Subcutaneous adipose tissue (tissue), 4 donors: Measurements from ENCODE around the gene PDIK1L. TPM values are rescaled to one million over a fixed set of nuclear protein-coding genes. Genes with fewer than 3 reads are reported as not detected.

Source experiments
- CTCF ChIP-seq: fragments of 450-650 bp; IDR thresholded peaks from one replicate; pipeline ENCODE4 v1.5.1; 2016; ENCODE audit warnings: low read depth, mild to moderate bottlenecking, control low read depth, antibody characterized with exemption, moderate library complexity
- total RNA-seq, 4 donors: library from RNA; depleted of rRNA; stranded (reverse); fragments of >200 nt; gene quantifications; one replicate each; pipeline ENCODE4 v1.1.0, GENCODE V29; 2016

The PDIK1L gene
- total RNA-seq, 4 donors from 2014 or later, result 5.8 to 9.3 (median 8.3) TPM

DNA sequence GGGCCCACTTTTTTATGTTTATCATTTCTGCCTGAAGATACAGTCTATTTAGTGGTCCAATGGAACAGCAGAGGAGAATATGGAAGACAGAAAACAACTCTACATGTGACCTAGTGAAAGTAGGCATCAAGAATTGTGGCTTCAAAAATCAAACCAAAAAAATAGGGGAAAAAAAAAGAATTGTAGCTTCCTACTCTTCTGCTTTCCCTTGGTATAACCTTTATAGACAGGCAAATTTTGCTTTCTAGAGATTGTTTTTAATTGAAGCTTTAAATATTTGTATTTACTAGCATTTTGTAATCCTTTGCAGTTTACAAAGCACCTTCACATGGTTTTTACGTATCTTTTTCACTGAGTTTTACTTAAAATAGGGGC lies 14.3 kb downstream of the PDIK1L start:
- TF ChIP-seq CTCF, result no peak

GRCh38 chr1:26126321-26127084 lies 14.9 kb downstream of the PDIK1L start:
- no peak for TF ChIP-seq CTCF

GRCh38 chr1:26127235-26128163 lies 15.9 kb downstream of the PDIK1L start:
- no peak for TF ChIP-seq CTCF

DNA sequence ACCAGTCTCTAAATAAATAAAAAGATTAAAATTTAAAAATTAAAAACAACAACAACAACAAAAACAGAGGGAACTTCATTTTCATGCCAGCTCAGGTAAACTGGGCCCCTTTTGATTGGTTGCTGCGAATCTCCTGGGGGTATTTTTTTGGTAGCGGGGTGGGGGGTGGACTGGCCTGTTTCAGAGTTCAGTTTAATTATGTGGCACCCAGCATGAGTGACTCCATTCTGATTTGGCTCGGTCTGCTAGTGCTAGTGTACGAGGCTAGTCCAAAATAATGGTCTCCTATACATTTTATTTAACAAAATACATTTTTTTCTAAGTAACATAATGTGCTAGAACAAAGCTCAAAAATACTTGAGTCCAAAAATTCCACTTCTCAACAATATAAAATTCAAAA lies 18.2 kb downstream of the PDIK1L start:
- TF ChIP-seq CTCF, result no peak

GRCh38 chr1:26130695-26131094 lies 19.1 kb downstream of the PDIK1L start:
- no peak for TF ChIP-seq CTCF

GRCh38 chr1:26132128-26132833 lies 20.7 kb downstream of the PDIK1L start:
- no peak for TF ChIP-seq CTCF

GRCh38 chr1:26132834-26133167 lies 21.2 kb downstream of the PDIK1L start:
- TF ChIP-seq CTCF, result no peak
